GM12878 (cell line): ENCODE data around the gene SLC1A7. TPM values are rescaled to one million over a fixed set of nuclear protein-coding genes. Genes with fewer than 3 reads are reported as not detected.

ENCODE experiments used
- ATAC-seq: fragments of 200-7000 bp; cut with Tn5 transposase; 3 replicates; pipeline ENCODE4 v1.9.1; 2020; ENCODE audit warnings: mild to moderate bottlenecking, moderate library complexity
- BruUV-seq: library from RNA; stranded (reverse); fragments of 400-500 nt; replicated peaks from 2 replicates; lab custom pipeline; 2021; lab: Mats Ljungman, UMichigan
- CTCF ChIA-PET: fragments of 300-600 bp; sonication (Branson Sonifier 250); formaldehyde crosslinking; extraction: SDS; loops from one replicate; lab custom pipeline; 2021; ENCODE audit warnings: inconsistent platforms; lab: Yijun Ruan, JAX
- POLR2A ChIA-PET: fragments of 350-600 bp; formaldehyde crosslinking; extraction: SDS; loops from one replicate; lab custom pipeline; 2021; ENCODE audit warnings: inconsistent platforms; lab: Charles Lee
- RAD21 ChIA-PET: fragments of 300-600 bp; sonication (Branson Sonifier 250); formaldehyde crosslinking; loops from one replicate; lab custom pipeline; 2023; ENCODE audit warnings: antibody characterized with exemption; ENCODE audit not compliant: unreplicated experiment; lab: Charles Lee
- SMC1A ChIA-PET: fragments of 300-600 bp; sonication (Branson Sonifier 250); formaldehyde crosslinking; loops from one replicate; lab custom pipeline; 2023; ENCODE audit not compliant: unreplicated experiment, uncharacterized antibody; lab: Charles Lee
- DNase-seq: peaks from one replicate; pipeline ENCODE4 v3.0.0-alpha.2; 2011; ENCODE audit warnings: low read depth, low spot score
- FAIRE-seq: peaks from 3 replicates; lab custom pipeline; 2011; peaks lifted over from hg19 to GRCh38; lab: Jason Lieb, UNC
- H2AFZ ChIP-seq: 2 replicates; pipeline ENCODE4 v1.6.0; 2011; ENCODE audit warnings: low read depth, low read length, control low read depth; ENCODE audit not compliant: control insufficient read depth
- H3K27ac ChIP-seq: 2 replicates; pipeline ENCODE4 v1.5.1; 2011; ENCODE audit warnings: control low read depth; ENCODE audit not compliant: control insufficient read depth, insufficient read depth
- H3K27me3 ChIP-seq, 2 experiments: replicated peaks in 1 of 2; 2 replicates each; pipeline versions ENCODE4 v1.6.0 to v1.6.1; 2011; ENCODE audit warnings: low read length in 1 of 2; ENCODE audit not compliant: control insufficient read depth in 2 of 2, insufficient read depth in 2 of 2
- H3K36me3 ChIP-seq, 2 experiments: 2 replicates each; pipeline ENCODE4 v1.5.1; 2011; ENCODE audit warnings: low read length in 1 of 2; ENCODE audit not compliant: control insufficient read depth in 2 of 2, insufficient read depth in 2 of 2
- H3K4me1 ChIP-seq: 2 replicates; pipeline ENCODE4 v1.6.1; 2011; ENCODE audit warnings: mild to moderate bottlenecking, low read length, moderate library complexity, mixed read lengths; ENCODE audit not compliant: control insufficient read depth, insufficient read depth
- H3K4me2 ChIP-seq: 2 replicates; pipeline ENCODE4 v1.6.0; 2011; ENCODE audit warnings: control low read depth; ENCODE audit not compliant: control insufficient read depth, insufficient read depth
- H3K4me3 ChIP-seq: fragments of 200-600 bp; sonication (generic); 2 replicates; pipeline ENCODE4 v1.5.1; 2016
- H3K79me2 ChIP-seq: 2 replicates; pipeline ENCODE4 v1.6.0; 2011; ENCODE audit warnings: low read length; ENCODE audit not compliant: control insufficient read depth, insufficient read depth
- H3K9ac ChIP-seq: 2 replicates; pipeline ENCODE4 v1.8.0; 2011; ENCODE audit warnings: low read length, control low read depth, mixed read lengths; ENCODE audit not compliant: control insufficient read depth, insufficient read depth
- H3K9me3 ChIP-seq: replicated peaks from 3 replicates; pipeline ENCODE4 v1.5.1; 2011; ENCODE audit warnings: mild to moderate bottlenecking, low read length; ENCODE audit not compliant: control insufficient read depth, insufficient read depth
- H4K20me1 ChIP-seq: 2 replicates; pipeline ENCODE4 v1.6.0; 2011; ENCODE audit not compliant: control insufficient read depth, insufficient read depth
- BACH1 ChIP-seq: fragments of 450-650 bp; IDR thresholded peaks from 2 replicates; pipeline ENCODE4 v1.6.1; 2017; ENCODE audit warnings: mild to moderate bottlenecking, borderline replicate concordance
- CHD2 ChIP-seq: IDR thresholded peaks from 2 replicates; pipeline ENCODE4 v1.6.1; 2011; ENCODE audit warnings: low read depth, low read length, improper control_type of control experiment, borderline replicate concordance
- CREB1 ChIP-seq: IDR thresholded peaks from 2 replicates; pipeline ENCODE4 v1.6.1; 2012; ENCODE audit warnings: low read depth, mild to moderate bottlenecking, inconsistent platforms
- CREM ChIP-seq: IDR thresholded peaks from 2 replicates; pipeline ENCODE4 v1.6.1; 2014; ENCODE audit warnings: antibody characterized with exemption, low read depth
- FOXM1 ChIP-seq: IDR thresholded peaks from 2 replicates; pipeline ENCODE4 v1.6.1; 2012; ENCODE audit warnings: low read depth, mild to moderate bottlenecking, inconsistent platforms, low read length, moderate library complexity
- LARP7 ChIP-seq: fragments of 450-650 bp; IDR thresholded peaks from 2 replicates; pipeline ENCODE4 v1.6.1; 2017; ENCODE audit warnings: mild to moderate bottlenecking
- NBN ChIP-seq: fragments of 450-650 bp; IDR thresholded peaks from 2 replicates; pipeline ENCODE4 v1.6.1; 2016
- POLR2AphosphoS5 ChIP-seq: IDR thresholded peaks from 2 replicates; pipeline ENCODE4 v1.6.1; 2011; ENCODE audit warnings: mild to moderate bottlenecking, low read length, inconsistent platforms
- POU2F2 ChIP-seq: IDR thresholded peaks from 3 replicates; pipeline ENCODE4 v1.6.1; 2011; ENCODE audit warnings: low read depth, mild to moderate bottlenecking, low read length, borderline replicate concordance
- RAD51 ChIP-seq: fragments of 450-650 bp; IDR thresholded peaks from 2 replicates; pipeline ENCODE4 v1.6.1; 2016; ENCODE audit warnings: moderate library complexity, mild to moderate bottlenecking, inconsistent platforms
- SIX5 ChIP-seq: IDR thresholded peaks from 2 replicates; pipeline ENCODE4 v1.6.1; 2011; ENCODE audit warnings: mild to moderate bottlenecking, low read depth, low read length, moderate library complexity; ENCODE audit not compliant: severe bottlenecking
- TCF3 ChIP-seq: IDR thresholded peaks from 2 replicates; pipeline ENCODE4 v1.6.1; 2012; ENCODE audit warnings: low read depth, mild to moderate bottlenecking, low read length, borderline replicate concordance; ENCODE audit not compliant: insufficient read depth
- ZNF207 ChIP-seq: fragments of 450-650 bp; IDR thresholded peaks from 2 replicates; pipeline ENCODE4 v1.6.1; 2014; ENCODE audit warnings: antibody characterized with exemption, mild to moderate bottlenecking, borderline replicate concordance
- WGBS: methylation state at CpG from one replicate; pipeline ENCODE4 v1.1.6; 2016; ENCODE audit warnings: low lambda C conversion rate; ENCODE audit not compliant: insufficient replicate concordance, insufficient coverage; ENCODE audit errors: missing lambda C conversion rate; 5-methylcytosine and 5-hydroxymethylcytosine counted together
- in situ Hi-C: fragments of 300-500 bp; cut with MboI; formaldehyde crosslinking; loops from 9 replicates; pipeline ENCODE4 v1.14.3; 2018; ENCODE audit warnings: mixed read lengths
- intact Hi-C: fragments of 100-400 bp; cut with micrococcal nuclease; formaldehyde crosslinking; loops from one replicate; pipeline ENCODE4 v1.14.2; 2022; ENCODE audit not compliant: unreplicated experiment
- polyA plus RNA-seq, 11 experiments: library from polyadenylated mRNA; depleted of rRNA in 4 of 11; unstranded in 6 of 11; stranded (reverse) in 5 of 11; fragments of >200 nt; fragmentation: Nextera tagmentation in 4 of 11; fragmentation: Illumina TruSeq in 1 of 11; extraction: Ambion mirVana in 4 of 11; extraction: Trizol in 1 of 11; gene quantifications; 1 replicate in 1 of 11; 2 replicates in 10 of 11; pipeline versions ENCODE4 v1.2.1 to v1.2.3, GENCODE V29; 2011 to 2016; ENCODE audit warnings: inconsistent platforms in 2 of 11, missing spikeins in 2 of 11, low read depth in 1 of 11
- total RNA-seq, 4 experiments: library from RNA; depleted of rRNA in 3 of 4; stranded (reverse); fragments of >200 nt in 3 of 4; fragmentation: Illumina TruSeq in 1 of 4; extraction: Trizol in 1 of 4; gene quantifications; 2 replicates each; pipeline versions ENCODE4 v1.2.1 to v1.2.3, GENCODE V29; 2013 to 2021
- TF ChIP-seq, protein P1 (sequence below): IDR thresholded peaks from 2 replicates; pipeline ENCODE4 v1.6.1; 2012; ENCODE audit warnings: low read depth, low read length, improper control_type of control experiment
- TF ChIP-seq, protein P2 (sequence below): fragments of 450-650 bp; IDR thresholded peaks from 2 replicates; pipeline ENCODE4 v1.6.1; 2018; ENCODE audit warnings: borderline replicate concordance, mild to moderate bottlenecking; ENCODE audit not compliant: partially characterized antibody

SLC1A7 gene
- total and polyA plus RNA-seq, 10 of the 15 experiments (the other 5 are each of a cell fraction or from before 2014, with no cell fraction given): not detected

DNA sequence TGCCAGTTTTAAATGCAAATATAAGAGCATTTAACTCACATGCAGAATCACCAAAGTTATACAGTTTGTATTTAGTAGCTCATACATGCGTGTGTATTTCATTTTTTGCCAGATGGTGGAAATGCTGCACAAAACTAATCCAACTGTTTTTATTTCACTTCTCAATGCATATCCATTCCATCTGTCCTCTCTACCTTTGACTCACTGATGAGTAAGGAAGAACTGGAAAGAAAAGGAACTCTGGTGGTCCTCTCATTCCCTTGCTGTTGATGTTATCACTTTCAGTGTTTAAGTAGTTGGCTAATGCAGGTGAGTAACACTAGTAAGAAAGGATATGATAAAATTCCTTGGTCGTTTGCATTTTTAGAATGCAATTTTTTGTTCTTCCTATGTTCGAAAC lies 5.7 kb upstream of the SLC1A7 start:
- in situ Hi-C loops: no loop called here
- POLR2A ChIA-PET: interaction anchor here (0.5 kb wide), 1 partner anchor 148 kb away, joined by 3 read pairs; no protein-coding TSS in a partner anchor
- no peaks in the 10 kb centered on the region; a peak in 1 of 4 replicates for H3K27me3 ChIP-seq
- no peak overlapping the region for H3K4me3 ChIP-seq
- H3K36me3 ChIP-seq: no peaks in the 10 kb centered on the region
- H3K4me2 ChIP-seq: no peak overlapping the region
- FAIRE-seq: no peak
- no peak overlapping the region for H3K9ac ChIP-seq
- H4K20me1 ChIP-seq: no peaks in the 10 kb centered on the region; the same call in 1 of the 2 replicates
- DNase-seq: no peak
- no peak overlapping the region for H2AFZ ChIP-seq
- H3K79me2 ChIP-seq: no peaks in the 10 kb centered on the region
- SMC1A ChIA-PET: no interaction called here
- no peaks in the 10 kb centered on the region for H3K4me1 ChIP-seq
- H3K27ac ChIP-seq: no peak overlapping the region
- intact Hi-C loops: no loop called here
- TF ChIP-seq, protein P1, sequence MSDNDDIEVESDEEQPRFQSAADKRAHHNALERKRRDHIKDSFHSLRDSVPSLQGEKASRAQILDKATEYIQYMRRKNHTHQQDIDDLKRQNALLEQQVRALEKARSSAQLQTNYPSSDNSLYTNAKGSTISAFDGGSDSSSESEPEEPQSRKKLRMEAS: no peak
- TF ChIP-seq ZNF207 (no peak), FOXM1 (no peak), NBN (no peak), CREM (no peak), RAD51 (no peak), POLR2AphosphoS5 (no peak), CHD2 (no peak)
- RAD21 ChIA-PET: no interaction called here
- 23% methylated on average over 3 of the region's 3 CpGs for WGBS
- no peaks in the 10 kb centered on the region for H3K9me3 ChIP-seq
- CTCF ChIA-PET: interaction anchor here (1.4 kb wide), 1 partner anchor 33 kb away, joined by 3 read pairs; no protein-coding TSS in a partner anchor
- no TSS peak for BruUV-seq
- ATAC-seq: no peak

DNA sequence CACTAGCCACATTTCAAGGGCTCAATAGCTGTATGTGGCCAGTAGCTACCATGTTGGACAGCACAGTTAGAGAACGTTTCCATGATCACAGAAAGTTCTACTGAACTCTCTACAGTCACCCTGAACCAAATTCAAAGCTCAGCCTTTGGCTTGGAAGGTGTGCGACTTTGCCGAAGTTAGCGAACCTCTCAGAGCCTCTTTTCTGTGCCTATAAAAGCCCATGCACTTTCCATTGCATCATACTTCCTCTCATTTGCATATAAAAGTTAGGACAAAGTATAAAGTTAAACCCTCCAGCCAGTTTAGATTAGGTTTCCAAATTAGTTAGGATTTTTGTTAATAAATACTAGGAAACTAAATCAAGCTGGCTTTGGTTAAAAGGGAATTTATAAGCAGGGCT lies 4.7 kb upstream of the SLC1A7 start:
- Histone ChIP-seq H4K20me1 (no peaks in the 10 kb centered on the region; the same call in 1 of the 2 replicates), H3K27ac (no peak overlapping the region), H3K4me3 (no peak overlapping the region), H3K36me3 (no peaks in the 10 kb centered on the region), H2AFZ (no peak overlapping the region), H3K27me3 (no peaks in the 10 kb centered on the region; a peak in 1 of 4 replicates), H3K4me1 (no peaks in the 10 kb centered on the region), H3K9me3 (no peaks in the 10 kb centered on the region), H3K9ac (no peak overlapping the region), H3K4me2 (no peak overlapping the region), H3K79me2 (no peaks in the 10 kb centered on the region)
- in situ Hi-C loops (no loop called here), intact Hi-C loops (no loop called here)
- DNase-seq: no peak
- SMC1A ChIA-PET: no interaction called here
- no peak for FAIRE-seq
- 30% methylated on average over 4 of the region's 4 CpGs for WGBS
- RAD21 ChIA-PET: no interaction called here
- BruUV-seq: no TSS peak
- ATAC-seq: no peak
- CTCF ChIA-PET: interaction anchor here (1.4 kb wide), 1 partner anchor 34 kb away, joined by 3 read pairs; no protein-coding TSS in a partner anchor
- POLR2A ChIA-PET: no interaction called here
- no peak for TF ChIP-seq LARP7
- TF ChIP-seq, protein P2, sequence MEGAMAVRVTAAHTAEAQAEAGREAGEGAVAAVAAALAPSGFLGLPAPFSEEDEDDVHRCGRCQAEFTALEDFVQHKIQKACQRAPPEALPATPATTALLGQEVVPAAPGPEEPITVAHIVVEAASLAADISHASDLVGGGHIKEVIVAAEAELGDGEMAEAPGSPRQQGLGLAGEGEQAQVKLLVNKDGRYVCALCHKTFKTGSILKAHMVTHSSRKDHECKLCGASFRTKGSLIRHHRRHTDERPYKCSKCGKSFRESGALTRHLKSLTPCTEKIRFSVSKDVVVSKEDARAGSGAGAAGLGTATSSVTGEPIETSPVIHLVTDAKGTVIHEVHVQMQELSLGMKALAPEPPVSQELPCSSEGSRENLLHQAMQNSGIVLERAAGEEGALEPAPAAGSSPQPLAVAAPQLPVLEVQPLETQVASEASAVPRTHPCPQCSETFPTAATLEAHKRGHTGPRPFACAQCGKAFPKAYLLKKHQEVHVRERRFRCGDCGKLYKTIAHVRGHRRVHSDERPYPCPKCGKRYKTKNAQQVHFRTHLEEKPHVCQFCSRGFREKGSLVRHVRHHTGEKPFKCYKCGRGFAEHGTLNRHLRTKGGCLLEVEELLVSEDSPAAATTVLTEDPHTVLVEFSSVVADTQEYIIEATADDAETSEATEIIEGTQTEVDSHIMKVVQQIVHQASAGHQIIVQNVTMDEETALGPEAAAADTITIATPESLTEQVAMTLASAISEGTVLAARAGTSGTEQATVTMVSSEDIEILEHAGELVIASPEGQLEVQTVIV: no peak
- TF ChIP-seq SIX5: no peak
- TF ChIP-seq CREB1: no peak
- TF ChIP-seq POU2F2: no peak
- TF ChIP-seq BACH1: no peak
- no peak for TF ChIP-seq TCF3
